Natural killer cell (primary cell): ENCODE results near the gene HDAC11. TPM values are rescaled to one million over a fixed set of nuclear protein-coding genes. Genes with fewer than 3 reads are reported as not detected.

Experiments used
- ATAC-seq, 3 donors: fragments of 150-1000 bp in 2 of 3; fragments of 200-7000 bp in 1 of 3; cut with Tn5 transposase; 1 replicate in 1 of 3; 2 replicates in 2 of 3; pipeline ENCODE4 v1.10.0; 2021; ENCODE audit warnings: mild to moderate bottlenecking in 2 of 3, moderate library complexity in 2 of 3
- DNase-seq, 2 donors: peaks; one replicate each; pipeline versions ENCODE4 v3.0.0 to v3.0.0-alpha.2; 2013 to 2021; ENCODE audit warnings: mixed read lengths in 1 of 2
- H3K27ac ChIP-seq: one replicate; pipeline ENCODE4 v1.5.1; 2013; ENCODE audit warnings: mild to moderate bottlenecking, low read length
- H3K27me3 ChIP-seq: one replicate; pipeline ENCODE4 v1.6.1; 2013; ENCODE audit warnings: low read length; ENCODE audit not compliant: control insufficient read depth, insufficient read depth
- H3K36me3 ChIP-seq: one replicate; pipeline ENCODE4 v1.6.1; 2013; ENCODE audit warnings: low read length; ENCODE audit not compliant: control insufficient read depth, insufficient read depth
- H3K4me1 ChIP-seq: one replicate; pipeline ENCODE4 v1.6.1; 2013; ENCODE audit warnings: low read length; ENCODE audit not compliant: control insufficient read depth, insufficient read depth
- H3K4me3 ChIP-seq: one replicate; pipeline ENCODE4 v1.5.1; 2013; ENCODE audit warnings: low read length
- H3K9me3 ChIP-seq: one replicate; pipeline ENCODE4 v1.6.1; 2013; ENCODE audit warnings: low read length; ENCODE audit not compliant: control insufficient read depth, insufficient read depth
- H3K27ac Mint-ChIP-seq, 2 donors: one replicate each; pipeline ENCODE4 v1.8.0; 2022; ENCODE audit warnings: mild to moderate bottlenecking in 2 of 2, mixed read lengths in 2 of 2, moderate library complexity in 1 of 2
- H3K27me3 Mint-ChIP-seq, 2 donors: one replicate each; pipeline ENCODE4 v1.8.0; 2022; ENCODE audit warnings: low read depth in 2 of 2, mixed read lengths in 2 of 2
- H3K36me3 Mint-ChIP-seq: one replicate; pipeline ENCODE4 v1.8.0; 2022; ENCODE audit warnings: mixed read lengths
- H3K4me1 Mint-ChIP-seq, 2 donors: one replicate each; pipeline ENCODE4 v1.8.0; 2022; ENCODE audit warnings: mixed read lengths in 2 of 2
- H3K4me3 Mint-ChIP-seq: one replicate; pipeline ENCODE4 v1.8.0; 2022; ENCODE audit warnings: mild to moderate bottlenecking, moderate library complexity, mixed read lengths
- H3K9me3 Mint-ChIP-seq, 2 donors: one replicate each; pipeline ENCODE4 v1.8.0; 2022; ENCODE audit warnings: mixed read lengths in 2 of 2
- CTCF ChIP-seq: fragments of 200-600 bp; IDR thresholded peaks from one replicate; pipeline ENCODE4 v1.8.0; 2022; ENCODE audit warnings: antibody characterized with exemption
- WGBS: methylation state at CpG from one replicate; pipeline ENCODE4 v1.1.7; 2013; ENCODE audit warnings: missing lambda C conversion rate; ENCODE audit not compliant: insufficient coverage; 5-methylcytosine and 5-hydroxymethylcytosine counted together
- intact Hi-C: fragments of 100-400 bp; cut with micrococcal nuclease; formaldehyde crosslinking; loops from one replicate; pipeline ENCODE4 v1.14.2; 2022
- total RNA-seq, 4 donors: library from RNA; stranded (reverse); fragments of 120-200 nt in 1 of 4; gene quantifications; one replicate each; pipeline versions ENCODE4 v1.2.3 to v1.2.4, GENCODE V29; 2013 to 2022

Gene HDAC11
- total RNA-seq, 3 donors from 2014 or later (not counting 1 experiment from before 2014, with no cell fraction given), result 3.4 to 5.3 (median 3.9) TPM

- H3K36me3 ChIP-seq, result no peaks in the 10 kb centered on the region
- Mint-ChIP-seq H3K9me3 (no peaks in the 10 kb centered on the region), H3K27ac (no peak overlapping the region), H3K27me3 (peaks cover 4 to 11% of the 10 kb centered on the region in 2 donors), H3K36me3 (no peaks in the 10 kb centered on the region), H3K4me1 (no peaks in the 10 kb centered on the region), H3K4me3 (no peak overlapping the region)
- H3K27me3 ChIP-seq, result no peaks in the 10 kb centered on the region
- 66% methylated on average over 5 of the region's 5 CpGs for WGBS
- H3K4me3 ChIP-seq, result no peak overlapping the region
- no peak overlapping the region for H3K27ac ChIP-seq
- no peaks in the 10 kb centered on the region for H3K4me1 ChIP-seq
- no peak for ATAC-seq
- DNase-seq, result no peak
- H3K9me3 ChIP-seq, result no peaks in the 10 kb centered on the region
- intact Hi-C loops, result no loop called here
- TF ChIP-seq CTCF, result no peak
These were observed 49.3 kb downstream of the HDAC11 start for GRCh38 chr3:13529196-13530112.

GRCh38 chr3:13530241-13531009, 50.3 kb downstream of the HDAC11 start:
- H3K9me3 Mint-ChIP-seq, result no peaks in the 10 kb centered on the region
- intact Hi-C loops, result no loop called here
- 80% methylated on average over 10 of the region's 12 CpGs for WGBS

GRCh38 chr3:13532085-13532484, 52.0 kb downstream of the HDAC11 start:
- Mint-ChIP-seq H3K36me3 (no peaks in the 10 kb centered on the region), H3K4me1 (peaks cover 5 to 7% of the 10 kb centered on the region in 2 donors), H3K9me3 (no peaks in the 10 kb centered on the region), H3K4me3 (no peak overlapping the region), H3K27me3 (peaks cover 13 to 17% of the 10 kb centered on the region in 2 donors), H3K27ac (no peak overlapping the region)
- Histone ChIP-seq H3K9me3 (no peaks in the 10 kb centered on the region), H3K27ac (no peak overlapping the region), H3K4me3 (no peak overlapping the region), H3K4me1 (no peaks in the 10 kb centered on the region), H3K27me3 (peaks cover 5% of the 10 kb centered on the region), H3K36me3 (no peaks in the 10 kb centered on the region)
- ATAC-seq (no peak), DNase-seq (no peak)
- 93% methylated on average over 9 of the region's 9 CpGs for WGBS
- TF ChIP-seq CTCF, result no peak
- intact Hi-C loops, result no loop called here

More at GRCh38 chr3:13530241-13531009, 50.3 kb downstream of the HDAC11 start:
- H3K27ac ChIP-seq, result no peak overlapping the region
- H3K27me3 ChIP-seq, result no peaks in the 10 kb centered on the region
- H3K27ac Mint-ChIP-seq, result no peak overlapping the region
- H3K4me1 ChIP-seq, result no peaks in the 10 kb centered on the region
- no peak for TF ChIP-seq CTCF
- H3K36me3 ChIP-seq, result no peaks in the 10 kb centered on the region
- no peaks in the 10 kb centered on the region for H3K9me3 ChIP-seq
- H3K27me3 Mint-ChIP-seq, result peaks cover 7 to 11% of the 10 kb centered on the region in 2 donors
- no peak overlapping the region for H3K4me3 ChIP-seq
- H3K4me1 Mint-ChIP-seq, result no peaks in the 10 kb centered on the region
- DNase-seq (no peak), ATAC-seq (no peak)
- H3K4me3 Mint-ChIP-seq, result no peak overlapping the region
- H3K36me3 Mint-ChIP-seq, result no peaks in the 10 kb centered on the region
